HepG2 (cell line): Measurements from ENCODE around the gene NSMF. TPM values are rescaled to one million over a fixed set of nuclear protein-coding genes. Genes with fewer than 3 reads are reported as not detected.

ENCODE experiments used
- ARNT2 ChIP-seq: sonication (generic); formaldehyde crosslinking; IDR thresholded peaks from 2 replicates; pipeline ENCODE4 v1.8.0; 2022; ENCODE audit warnings: mild to moderate bottlenecking, low read depth, missing genetic modification reagents, moderate library complexity
- BRF2 ChIP-seq: sonication (generic); formaldehyde crosslinking; IDR thresholded peaks from 2 replicates; pipeline ENCODE4 v1.8.1; 2022; ENCODE audit warnings: mild to moderate bottlenecking, missing genetic modification reagents
- FOXJ3 ChIP-seq: sonication (generic); formaldehyde crosslinking; IDR thresholded peaks from 2 replicates; pipeline ENCODE4 v1.4.0; 2020; ENCODE audit warnings: missing genetic modification reagents, mild to moderate bottlenecking, borderline replicate concordance
- NRL ChIP-seq: sonication (generic); formaldehyde crosslinking; IDR thresholded peaks from 2 replicates; pipeline ENCODE4 v1.5.0; 2020; ENCODE audit warnings: missing genetic modification reagents, mild to moderate bottlenecking, moderate library complexity, borderline replicate concordance
- ONECUT2 ChIP-seq: sonication (generic); formaldehyde crosslinking; IDR thresholded peaks from 2 replicates; pipeline ENCODE4 v1.4.0; 2020; ENCODE audit warnings: missing genetic modification reagents
- RBFOX2 ChIP-seq: fragments of 200-400 bp; formaldehyde crosslinking; IDR thresholded peaks from 2 replicates; pipeline ENCODE4 v1.6.1; 2017; ENCODE audit warnings: low read depth, mild to moderate bottlenecking, low read length
- SIN3B ChIP-seq: fragments of 150-350 bp; IDR thresholded peaks from 2 replicates; pipeline ENCODE4 v1.6.1; 2014; ENCODE audit warnings: low read length
- SRSF1 ChIP-seq: fragments of 200-400 bp; formaldehyde crosslinking; optimal IDR thresholded peaks from 2 replicates; pipeline ENCODE3; 2017; ENCODE audit warnings: mild to moderate bottlenecking, low read depth, low read length, moderate library complexity
- STAT5B ChIP-seq: sonication (generic); formaldehyde crosslinking; IDR thresholded peaks from 2 replicates; pipeline ENCODE4 v1.4.0; 2020; ENCODE audit warnings: missing genetic modification reagents
- TRIM22 ChIP-seq: fragments of 450-650 bp; IDR thresholded peaks from 2 replicates; pipeline ENCODE4 v1.6.1; 2017
- YY1 ChIP-seq: IDR thresholded peaks from 2 replicates; pipeline ENCODE4 v1.6.1; 2011; ENCODE audit warnings: low read length, low read depth, moderate library complexity, mild to moderate bottlenecking; ENCODE audit not compliant: insufficient read depth, insufficient replicate concordance
- ZFP62 ChIP-seq: sonication (generic); formaldehyde crosslinking; IDR thresholded peaks from 2 replicates; pipeline ENCODE4 v1.4.0; 2020; ENCODE audit warnings: missing genetic modification reagents
- ZNF235 ChIP-seq: sonication (generic); formaldehyde crosslinking; IDR thresholded peaks from 2 replicates; pipeline ENCODE4 v1.8.1; 2023; ENCODE audit warnings: mild to moderate bottlenecking, missing genetic modification reagents, borderline replicate concordance
- ZNF335 ChIP-seq: sonication (generic); formaldehyde crosslinking; IDR thresholded peaks from 2 replicates; pipeline ENCODE4 v1.4.0; 2020; ENCODE audit warnings: missing genetic modification reagents
- ZNF484 ChIP-seq: sonication (generic); formaldehyde crosslinking; IDR thresholded peaks from 2 replicates; pipeline ENCODE4 v1.5.1; 2020; ENCODE audit warnings: mild to moderate bottlenecking, low read depth, missing genetic modification reagents, borderline replicate concordance
- ZNF615 ChIP-seq: sonication (generic); formaldehyde crosslinking; IDR thresholded peaks from 2 replicates; pipeline ENCODE4 v1.5.0; 2020; ENCODE audit warnings: mild to moderate bottlenecking, missing genetic modification reagents, borderline replicate concordance
- ZNF687 ChIP-seq: sonication (generic); formaldehyde crosslinking; IDR thresholded peaks from 2 replicates; pipeline ENCODE4 v1.5.1; 2020; ENCODE audit warnings: mild to moderate bottlenecking, missing genetic modification reagents, moderate library complexity
- ZNF773 ChIP-seq: sonication (generic); formaldehyde crosslinking; IDR thresholded peaks from 2 replicates; pipeline ENCODE4 v1.4.0; 2020; ENCODE audit warnings: missing genetic modification reagents, borderline replicate concordance
- polyA plus RNA-seq, 8 experiments: library from polyadenylated mRNA; depleted of rRNA in 3 of 8; stranded (reverse) in 7 of 8; unstranded in 1 of 8; fragments of >200 nt; fragmentation: Illumina TruSeq in 4 of 8; extraction: Trizol in 4 of 8; gene quantifications; 2 replicates each; pipeline versions ENCODE4 v1.2.1 to v1.2.3, GENCODE V29; 2011 to 2016; ENCODE audit warnings: low read depth in 4 of 8, missing spikeins in 1 of 8, mixed read lengths in 1 of 8; ENCODE audit not compliant: insufficient read depth in 1 of 8
- total RNA-seq, 5 experiments: library from RNA; depleted of rRNA; stranded (reverse); fragments of >200 nt; fragmentation: Illumina TruSeq; extraction: Trizol; gene quantifications; 2 replicates each; pipeline ENCODE4 v1.2.3, GENCODE V29; 2016; ENCODE audit warnings: low read depth in 1 of 5
- TF ChIP-seq, protein P1 (sequence below), 2 experiments: sonication (generic) in 1 of 2; formaldehyde crosslinking in 1 of 2; IDR thresholded peaks; 2 replicates each; pipeline versions ENCODE4 v1.4.0 to v1.6.1; 2016 to 2020; ENCODE audit warnings: borderline replicate concordance in 1 of 2, low read depth in 1 of 2, mild to moderate bottlenecking in 1 of 2, missing genetic modification reagents in 1 of 2

Gene NSMF
- total and polyA plus RNA-seq, 2 of the 13 experiments (the other 11 are each of a cell fraction or from before 2014, with no cell fraction given): 44.3 to 183 TPM

- no peak for TF ChIP-seq ZNF484
- TF ChIP-seq FOXJ3 (CRISPR knock-in tag): no peak
- TF ChIP-seq ARNT2 (CRISPR knock-in tag): 0 out of 2 replicates have a peak, but pooled peaks have one; percentile 48
- no peak for TF ChIP-seq SIN3B
- no peak for TF ChIP-seq RBFOX2
- no peak for TF ChIP-seq ZFP62 (CRISPR knock-in tag)
- TF ChIP-seq, protein P1, sequence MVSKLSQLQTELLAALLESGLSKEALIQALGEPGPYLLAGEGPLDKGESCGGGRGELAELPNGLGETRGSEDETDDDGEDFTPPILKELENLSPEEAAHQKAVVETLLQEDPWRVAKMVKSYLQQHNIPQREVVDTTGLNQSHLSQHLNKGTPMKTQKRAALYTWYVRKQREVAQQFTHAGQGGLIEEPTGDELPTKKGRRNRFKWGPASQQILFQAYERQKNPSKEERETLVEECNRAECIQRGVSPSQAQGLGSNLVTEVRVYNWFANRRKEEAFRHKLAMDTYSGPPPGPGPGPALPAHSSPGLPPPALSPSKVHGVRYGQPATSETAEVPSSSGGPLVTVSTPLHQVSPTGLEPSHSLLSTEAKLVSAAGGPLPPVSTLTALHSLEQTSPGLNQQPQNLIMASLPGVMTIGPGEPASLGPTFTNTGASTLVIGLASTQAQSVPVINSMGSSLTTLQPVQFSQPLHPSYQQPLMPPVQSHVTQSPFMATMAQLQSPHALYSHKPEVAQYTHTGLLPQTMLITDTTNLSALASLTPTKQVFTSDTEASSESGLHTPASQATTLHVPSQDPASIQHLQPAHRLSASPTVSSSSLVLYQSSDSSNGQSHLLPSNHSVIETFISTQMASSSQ (IDR thresholded peaks at IDR 0.05; ENCODE audit: low read depth): no peak
- TF ChIP-seq, protein P1 (CRISPR knock-in tag; IDR thresholded peaks at IDR 0.05; ENCODE audit: borderline replicate concordance): no peak; the same call in 1 of the 2 replicates
- TF ChIP-seq TRIM22: no peak
- TF ChIP-seq YY1: no peak
- TF ChIP-seq ZNF615 (CRISPR knock-in tag): no peak
- TF ChIP-seq ZNF773 (CRISPR knock-in tag): no peak
- 0 out of 2 replicates have a peak, but pooled peaks have one; percentile 40 for TF ChIP-seq NRL
- TF ChIP-seq ZNF687 (CRISPR knock-in tag): peak; percentile 46
- no peak for TF ChIP-seq BRF2
- no peak for TF ChIP-seq STAT5B
- no peak for TF ChIP-seq ZNF335 (CRISPR knock-in tag)
- TF ChIP-seq ZNF235: no peak
- TF ChIP-seq SRSF1: peak; percentile 27
- no peak for TF ChIP-seq ONECUT2 (CRISPR knock-in tag)
Measured at GRCh38 chr9:137445275-137445807, 13.8 kb downstream of the NSMF start (continued).
